GM19468 (cell line): ENCODE results near the gene CBX8.
"Not testable (repeated sequence)": the region's sequence is repeated elsewhere in the genome, so short reads cannot be mapped to it uniquely, and the experiment has no call there.

Source experiments
- ATAC-seq: cut with Tn5 transposase; IDR thresholded peaks from one replicate; pipeline ENCODE4 v1.9.1; 2021; ENCODE audit warnings: mild to moderate bottlenecking, moderate library complexity, moderate number of reproducible peaks; ENCODE audit not compliant: unreplicated experiment; ENCODE audit errors: extremely low read depth

Gene CBX8

DNA sequence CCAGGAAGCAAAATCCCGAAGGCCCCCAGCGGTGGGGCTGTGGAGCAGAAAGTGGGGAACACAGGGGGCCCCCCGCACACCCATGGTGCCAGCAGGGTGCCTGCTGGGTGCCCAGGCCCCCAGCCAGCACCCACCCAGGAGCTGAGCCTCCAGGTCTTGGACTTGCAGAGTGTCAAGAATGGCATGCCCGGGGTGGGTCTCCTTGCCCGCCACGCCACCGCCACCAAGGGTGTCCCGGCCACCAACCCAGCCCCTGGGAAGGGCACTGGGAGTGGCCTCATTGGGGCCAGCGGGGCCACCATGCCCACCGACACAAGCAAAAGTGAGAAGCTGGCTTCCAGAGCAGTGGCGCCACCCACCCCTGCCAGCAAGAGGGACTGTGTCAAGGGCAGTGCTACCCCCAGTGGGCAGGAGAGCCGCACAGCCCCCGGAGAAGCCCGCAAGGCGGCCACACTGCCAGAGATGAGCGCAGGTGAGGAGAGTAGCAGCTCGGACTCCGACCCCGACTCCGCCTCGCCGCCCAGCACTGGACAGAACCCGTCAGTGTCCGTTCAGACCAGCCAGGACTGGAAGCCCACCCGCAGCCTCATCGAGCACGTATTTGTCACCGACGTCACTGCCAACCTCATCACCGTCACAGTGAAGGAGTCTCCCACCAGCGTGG lies 12.4 kb downstream of the CBX8 start:
- ATAC-seq = no peak

DNA sequence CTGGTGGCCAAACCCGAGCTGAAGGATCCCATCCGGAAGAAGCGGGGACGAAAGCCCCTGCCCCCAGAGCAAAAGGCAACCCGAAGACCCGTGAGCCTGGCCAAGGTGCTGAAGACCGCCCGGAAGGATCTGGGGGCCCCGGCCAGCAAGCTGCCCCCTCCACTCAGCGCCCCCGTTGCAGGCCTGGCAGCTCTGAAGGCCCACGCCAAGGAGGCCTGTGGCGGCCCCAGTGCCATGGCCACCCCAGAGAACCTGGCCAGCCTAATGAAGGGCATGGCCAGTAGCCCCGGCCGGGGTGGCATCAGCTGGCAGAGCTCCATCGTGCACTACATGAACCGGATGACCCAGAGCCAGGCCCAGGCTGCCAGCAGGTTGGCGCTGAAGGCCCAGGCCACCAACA lies 13.0 kb downstream of the CBX8 start:
- no peak for ATAC-seq

DNA sequence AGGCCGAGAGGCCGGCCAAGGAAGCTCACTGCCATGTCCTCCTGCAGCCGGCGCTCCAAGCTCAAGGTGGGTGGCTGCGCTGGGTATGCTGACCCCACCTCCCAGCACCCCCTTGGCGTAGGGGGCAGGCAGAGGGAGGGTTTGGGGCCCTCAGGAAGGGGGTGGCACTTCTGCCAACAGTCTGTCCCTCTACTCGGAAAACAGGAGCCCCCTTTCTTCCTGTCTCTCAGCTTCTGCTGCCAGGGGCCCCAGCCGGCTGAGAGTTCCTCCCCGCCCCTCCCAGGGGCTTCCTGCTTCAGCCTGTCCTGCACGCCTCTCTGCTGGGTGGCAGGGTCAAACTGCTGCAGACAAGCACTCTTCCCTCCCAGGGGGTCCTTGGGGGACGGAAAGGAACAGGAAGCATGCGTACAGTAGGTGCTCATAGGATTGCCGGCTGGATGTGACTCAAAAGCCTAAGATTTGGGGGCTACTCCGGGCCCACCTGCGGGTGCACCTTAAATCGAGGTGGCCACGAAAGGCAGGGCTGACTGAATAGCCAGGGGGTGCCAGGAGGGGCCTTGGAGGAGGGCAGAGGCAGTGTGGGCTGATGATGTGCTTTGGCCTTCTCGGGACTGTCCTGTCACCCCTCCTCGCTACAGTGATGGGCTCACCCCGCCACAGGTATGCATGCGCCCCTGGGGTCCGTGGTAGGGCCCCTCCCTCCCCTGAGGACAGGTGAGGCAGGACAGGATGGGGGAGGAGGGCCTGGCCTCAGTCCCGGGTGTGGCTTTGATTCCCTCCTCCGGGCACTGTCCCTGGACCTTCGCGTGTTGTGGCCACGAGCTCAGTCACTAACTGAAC lies 14.9 kb downstream of the CBX8 start:
- no peak for ATAC-seq

DNA sequence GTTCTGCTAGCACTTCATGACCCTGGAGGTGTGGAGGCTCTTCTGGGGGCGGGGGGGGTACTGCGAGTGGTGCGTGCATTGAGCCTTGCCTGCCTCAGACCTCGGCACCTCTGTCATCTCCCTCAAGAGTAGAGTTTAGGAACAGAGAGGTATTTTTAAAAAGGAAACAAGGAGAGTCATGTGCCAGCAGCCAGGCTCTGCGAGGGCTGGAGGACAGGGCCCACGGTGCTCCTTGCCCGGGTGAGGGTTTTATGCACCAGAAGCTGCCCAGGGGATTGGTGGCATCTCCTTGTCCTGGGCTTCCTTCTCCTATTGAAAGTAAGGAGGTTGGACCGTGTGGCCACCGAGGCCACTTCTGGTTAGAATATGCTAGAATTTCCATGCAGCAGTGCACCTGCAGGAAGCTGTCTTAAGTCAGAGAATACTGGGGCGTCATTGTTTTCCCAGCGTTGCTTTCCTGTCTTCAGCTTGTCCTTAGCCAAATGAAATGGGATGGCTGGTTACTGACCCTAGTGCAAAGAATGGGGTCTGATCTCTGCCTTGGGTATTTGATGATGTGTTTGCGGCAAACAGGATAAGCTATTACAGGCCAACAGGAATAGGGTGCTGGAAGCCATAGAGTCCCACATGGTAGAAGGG lies 15.7 kb downstream of the CBX8 start:
- no peak for ATAC-seq

DNA sequence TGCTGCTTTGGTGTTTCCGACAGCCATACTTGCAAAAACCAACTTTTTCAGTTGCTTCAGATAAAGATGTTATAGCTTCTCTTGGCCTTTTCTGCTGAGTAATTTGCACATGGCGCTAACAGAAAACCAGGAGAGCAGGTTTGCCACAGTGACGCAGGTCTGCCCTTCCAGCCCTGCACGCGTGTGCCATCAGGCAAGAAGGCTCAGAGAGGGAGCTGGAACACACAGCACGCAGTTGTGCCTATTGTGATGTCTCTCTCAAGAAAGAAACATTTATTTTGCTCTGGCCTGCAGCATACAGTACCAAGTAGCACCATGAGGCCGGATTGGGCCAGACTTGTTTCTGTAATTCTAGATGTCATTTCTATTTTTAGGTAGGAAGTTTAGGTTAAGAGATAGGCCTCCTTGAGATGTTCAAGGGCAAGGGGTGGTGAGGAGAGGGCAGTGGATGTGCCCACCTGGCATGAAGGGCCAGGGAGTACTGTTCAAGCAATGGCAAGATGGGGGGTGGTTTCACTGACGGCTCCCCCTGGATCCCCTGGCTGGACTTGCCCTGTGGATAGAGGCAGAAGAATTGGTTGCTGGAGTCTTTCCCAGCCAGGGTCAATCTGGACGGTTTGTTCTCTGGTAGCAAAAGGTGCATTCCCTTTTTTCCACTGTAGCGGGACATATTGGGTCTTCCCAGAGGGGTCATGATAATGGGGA lies 17.1 kb downstream of the CBX8 start:
- no peak for ATAC-seq

DNA sequence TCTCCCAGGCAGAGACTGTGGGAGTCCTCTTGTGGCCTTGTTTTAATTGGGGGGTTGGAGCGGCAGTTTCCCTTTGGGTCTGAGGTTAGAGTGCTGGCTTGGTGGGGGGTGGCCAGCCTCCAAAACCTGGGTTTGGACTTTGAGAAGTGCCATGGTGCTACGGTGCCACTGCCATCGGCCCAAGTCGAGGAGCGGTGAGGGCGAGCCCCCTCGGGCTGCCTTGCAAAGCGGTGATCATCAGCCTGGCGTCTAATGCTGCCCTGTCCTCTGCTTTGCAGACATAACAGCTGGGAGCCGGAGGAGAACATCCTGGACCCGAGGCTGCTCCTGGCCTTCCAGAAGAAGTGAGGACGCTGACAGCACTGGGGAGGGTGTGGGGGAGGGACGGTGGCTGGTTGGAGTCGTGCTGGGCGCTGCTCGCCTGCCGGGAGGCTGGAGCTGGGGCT lies 17.8 kb downstream of the CBX8 start:
- ATAC-seq = no peak

DNA sequence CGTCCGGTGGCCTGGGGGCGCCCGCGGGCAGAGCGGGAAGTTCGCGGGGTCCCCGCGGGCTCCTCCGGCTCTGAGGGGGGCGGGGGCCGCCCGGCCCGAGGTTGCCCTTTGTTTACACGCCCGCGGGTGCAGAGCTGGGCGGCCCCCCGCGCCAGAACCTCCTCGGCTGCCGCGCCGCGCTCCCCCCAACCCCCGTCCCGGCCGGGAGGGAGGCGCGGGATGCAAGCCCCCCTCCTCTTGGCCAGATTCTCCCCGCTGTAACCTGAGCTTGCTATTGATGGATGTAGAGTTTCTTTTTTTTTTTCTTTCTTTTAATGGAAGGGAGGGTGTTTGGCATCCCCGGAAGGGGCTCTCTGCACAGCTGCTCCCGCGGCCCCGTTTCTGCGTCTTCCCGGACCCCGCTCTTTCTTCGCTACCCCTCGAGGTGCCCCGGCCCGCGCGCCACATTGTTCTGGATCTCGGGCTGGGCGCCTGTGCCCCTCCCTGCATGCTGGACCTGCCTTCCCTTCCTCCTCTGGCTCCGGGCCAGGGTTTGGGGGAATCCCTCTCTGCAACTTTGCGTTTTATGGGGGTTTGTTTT lies 18.3 kb downstream of the CBX8 start:
- ATAC-seq = no peak

DNA sequence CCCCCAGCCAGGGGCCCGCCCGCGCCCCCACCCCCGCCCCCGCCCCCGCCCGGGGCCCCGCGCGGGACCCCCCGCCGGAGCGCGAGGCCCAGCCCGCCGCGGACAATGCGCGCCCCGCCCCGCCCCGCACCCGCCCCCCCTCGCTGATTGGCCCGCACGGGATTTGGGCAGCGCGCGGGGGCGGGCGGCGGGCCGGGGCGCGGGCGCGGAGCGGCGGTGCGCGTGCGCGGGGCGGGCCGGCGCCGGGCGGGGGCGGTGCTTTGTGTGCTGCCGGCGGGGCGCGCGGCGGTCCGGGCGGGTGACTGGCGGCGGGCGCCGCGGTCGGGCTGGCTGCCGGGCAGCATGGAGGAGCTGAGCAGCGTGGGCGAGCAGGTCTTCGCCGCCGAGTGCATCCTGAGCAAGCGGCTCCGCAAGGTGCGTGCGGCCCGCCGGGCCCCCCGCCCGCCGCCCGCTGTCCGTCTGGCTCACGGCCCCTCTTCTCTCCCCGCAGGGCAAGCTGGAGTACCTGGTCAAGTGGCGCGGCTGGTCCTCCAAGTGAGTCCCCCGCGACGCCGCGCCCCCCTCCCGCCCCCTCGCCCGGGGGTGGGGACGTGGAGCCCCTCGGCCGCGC lies 18.9 kb downstream of the CBX8 start, which contains the start of gene CBX2:
CBX2 (plus strand) TSS at position 255 of the 610 bp plus-strand sequence; CDS start at position 343, 88 bp downstream.
- peak; percentile 41 for ATAC-seq

DNA sequence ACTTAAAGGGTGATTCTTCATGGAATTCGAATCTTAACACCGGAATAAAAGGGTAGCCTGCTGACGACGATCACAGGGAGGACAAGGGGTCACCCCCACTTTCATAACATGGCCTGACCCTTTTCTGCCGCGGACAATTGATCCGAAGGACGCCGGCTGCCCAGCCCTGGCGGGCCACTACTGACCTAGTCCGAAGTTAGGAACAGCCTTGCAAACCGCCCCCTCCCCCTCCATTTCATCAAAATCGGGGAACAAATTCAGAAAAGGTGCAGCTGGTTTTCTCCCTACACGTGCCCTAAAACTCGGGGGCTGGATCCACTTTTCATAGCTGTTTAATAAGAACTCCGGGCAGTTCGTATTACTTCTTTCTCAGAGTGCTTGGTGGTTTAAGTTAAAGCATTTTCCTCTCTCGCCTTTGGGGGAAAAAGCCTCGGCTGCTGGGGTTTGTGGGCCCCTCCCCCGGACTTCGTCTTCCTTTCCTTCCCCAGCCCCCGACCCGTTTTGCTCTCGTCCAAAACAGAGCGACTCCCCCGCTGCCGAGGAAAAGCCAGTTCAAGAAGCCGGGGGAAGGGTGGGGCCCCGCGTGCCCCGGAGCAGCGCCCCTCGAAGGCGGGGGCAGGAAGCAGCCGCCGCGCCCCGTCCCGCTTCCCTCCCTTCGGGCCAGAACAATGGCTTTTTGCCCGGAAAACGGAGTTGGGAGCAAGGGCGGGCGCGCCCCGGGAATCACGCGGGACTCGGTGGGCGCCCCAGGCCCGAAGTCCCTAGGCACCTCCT lies 19.6 kb downstream of the CBX8 start:
- ATAC-seq = no peak

DNA sequence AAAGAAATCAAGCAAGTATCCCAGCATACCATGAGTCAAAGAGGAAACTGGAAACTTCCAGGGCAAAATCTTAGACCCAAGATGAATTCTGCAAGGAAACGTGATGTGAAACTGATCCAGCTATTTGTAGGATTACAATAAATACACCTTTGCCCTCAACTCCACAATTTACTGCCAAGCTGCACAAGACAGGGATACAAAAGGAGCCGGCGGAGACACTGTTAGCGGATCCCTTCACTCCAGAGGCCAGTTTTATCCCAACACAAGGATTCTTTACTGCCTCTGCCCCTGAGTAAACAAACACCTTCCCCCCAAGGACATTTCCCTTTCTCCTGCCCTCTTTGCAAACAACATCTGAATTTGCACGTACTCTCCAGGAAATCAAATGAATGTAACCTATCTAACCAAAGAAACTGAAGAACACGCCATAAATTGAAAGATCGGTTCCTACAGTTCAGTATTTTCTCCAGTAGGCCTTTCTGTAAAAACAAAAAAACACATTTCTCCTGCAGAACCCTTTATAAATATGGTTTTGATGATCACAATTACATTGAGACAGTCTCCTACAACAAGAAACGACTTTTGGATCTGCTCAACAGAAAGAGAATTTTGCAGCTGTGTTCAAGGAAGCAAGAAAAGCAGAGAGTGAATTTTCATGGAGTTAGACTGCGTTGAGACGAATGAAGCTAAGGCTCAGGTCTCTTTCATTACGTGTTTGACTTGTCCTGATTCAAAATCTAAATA lies 20.3 kb downstream of the CBX8 start:
- ATAC-seq = no peak

DNA sequence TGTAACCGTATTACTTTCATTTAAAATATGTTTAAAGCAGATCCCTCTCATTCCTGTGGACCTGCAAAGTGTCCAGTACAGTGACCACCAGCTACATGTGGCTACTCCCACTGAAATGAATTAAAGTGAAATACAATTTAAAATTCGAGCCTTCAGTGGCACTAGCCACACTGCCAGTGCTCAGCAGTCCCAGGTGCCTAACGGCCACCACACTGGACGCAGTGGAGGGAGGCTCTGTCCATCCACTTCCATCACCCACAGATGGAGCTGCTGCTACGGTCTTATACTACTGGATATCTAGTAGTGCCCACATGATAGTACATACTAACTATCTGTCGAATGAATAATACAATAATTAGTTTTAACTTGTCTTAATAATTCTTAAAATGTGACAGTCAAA lies 21.2 kb downstream of the CBX8 start:
- no peak for ATAC-seq

DNA sequence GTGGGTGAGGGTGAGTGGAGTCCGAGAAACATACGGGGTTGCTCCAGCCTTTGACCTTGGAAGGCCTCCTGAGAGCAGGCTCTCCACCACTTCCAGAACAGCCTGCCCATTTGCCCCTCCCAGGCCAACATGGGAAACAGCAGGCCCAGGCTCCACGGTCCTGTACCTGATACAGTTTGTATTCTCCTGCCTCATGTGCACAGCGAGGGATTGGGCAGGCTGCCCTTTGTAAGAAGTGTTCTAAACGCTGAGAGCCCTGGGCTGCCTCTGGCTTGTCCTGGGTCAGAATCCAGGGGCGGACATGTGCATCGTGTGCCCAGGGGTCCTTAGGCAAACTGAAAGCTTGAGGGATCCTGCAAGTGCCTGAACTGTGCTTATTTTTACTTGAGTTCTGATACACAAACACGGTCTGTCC lies 22.3 kb downstream of the CBX8 start:
- no peak for ATAC-seq

DNA sequence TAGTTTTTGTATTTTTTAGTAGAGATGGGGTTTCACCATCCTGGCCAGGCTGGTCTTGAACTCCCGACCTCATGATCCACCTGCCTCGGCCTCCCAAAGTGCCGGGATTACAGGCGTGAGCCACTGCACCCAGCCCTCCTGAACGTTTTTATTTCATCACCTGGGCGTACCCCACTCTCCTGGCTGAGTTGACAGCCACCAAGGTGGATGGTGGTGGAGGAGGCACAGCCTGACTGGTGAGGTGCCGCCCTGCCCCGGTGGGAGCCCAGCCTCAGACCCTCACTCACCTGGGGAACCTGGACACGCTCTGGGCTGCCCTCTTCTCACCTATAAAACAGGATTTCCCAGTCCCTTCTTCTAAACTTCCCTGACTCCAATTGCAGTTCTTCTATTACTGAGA lies 24.2 kb downstream of the CBX8 start:
- not testable (repeated sequence) for ATAC-seq

DNA sequence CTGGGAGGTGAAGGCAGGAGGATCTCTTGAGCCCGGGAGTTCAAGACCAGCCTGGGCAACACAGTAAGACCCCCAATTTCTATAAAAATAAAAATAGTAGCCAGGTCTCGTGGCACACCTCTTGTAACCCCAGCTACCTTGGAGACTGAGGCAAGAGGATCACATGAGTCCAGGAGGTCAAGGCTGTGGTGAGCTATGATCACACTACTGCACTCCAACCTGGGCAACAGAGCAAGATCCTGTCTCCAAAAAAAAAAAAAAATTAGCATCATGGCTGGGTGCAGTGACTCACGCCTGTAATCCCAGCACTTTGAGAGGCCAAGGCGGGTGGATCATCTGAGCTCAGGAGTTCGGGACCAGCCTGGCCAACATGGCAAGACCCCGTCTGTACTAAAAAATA lies 25.6 kb downstream of the CBX8 start:
- no peak for ATAC-seq

DNA sequence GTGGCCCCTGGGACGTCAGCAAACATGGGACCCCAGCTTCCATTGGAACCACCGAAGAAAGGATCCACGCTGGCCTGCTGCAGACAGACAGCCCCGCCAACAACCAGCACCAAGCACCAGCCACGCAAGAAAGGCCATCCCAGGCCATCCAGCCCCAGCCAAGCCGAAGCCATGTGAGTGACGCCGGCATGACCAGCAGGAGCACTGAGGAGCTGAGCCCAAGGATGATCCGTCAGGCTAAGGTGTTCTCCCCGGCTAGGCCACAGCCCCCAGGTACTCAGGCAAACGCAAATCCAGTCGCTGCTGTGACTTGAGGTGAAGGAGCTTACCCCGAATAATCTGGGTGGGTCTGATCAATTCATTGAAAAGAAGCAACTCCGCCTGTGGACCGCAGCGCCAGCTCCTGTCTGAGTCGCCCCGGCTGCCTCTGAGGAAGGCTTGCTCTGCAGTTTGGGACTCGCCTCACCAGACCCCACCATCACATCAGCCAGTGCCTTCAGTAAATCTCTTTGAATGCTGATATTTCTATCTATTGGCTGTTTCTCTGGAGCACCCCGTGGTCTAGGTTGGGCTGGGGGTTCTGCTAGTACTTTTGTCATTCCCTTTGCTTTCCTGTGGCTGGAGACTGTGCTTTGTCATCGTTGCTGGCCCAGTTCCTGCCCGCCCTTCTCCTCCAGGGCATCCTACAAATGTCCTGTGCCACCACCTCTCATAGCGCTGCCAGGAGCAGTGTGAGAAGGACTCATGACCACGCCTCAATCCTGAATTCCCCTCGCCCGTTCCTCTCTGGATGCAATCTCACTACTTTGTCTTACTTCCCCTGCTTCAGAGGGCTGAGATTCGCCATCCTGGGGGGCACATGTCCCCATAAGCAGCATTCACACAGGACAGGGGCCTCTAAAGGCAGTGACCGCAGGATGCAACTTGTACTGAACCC lies 27.0 kb downstream of the CBX8 start:
- no peak for ATAC-seq

DNA sequence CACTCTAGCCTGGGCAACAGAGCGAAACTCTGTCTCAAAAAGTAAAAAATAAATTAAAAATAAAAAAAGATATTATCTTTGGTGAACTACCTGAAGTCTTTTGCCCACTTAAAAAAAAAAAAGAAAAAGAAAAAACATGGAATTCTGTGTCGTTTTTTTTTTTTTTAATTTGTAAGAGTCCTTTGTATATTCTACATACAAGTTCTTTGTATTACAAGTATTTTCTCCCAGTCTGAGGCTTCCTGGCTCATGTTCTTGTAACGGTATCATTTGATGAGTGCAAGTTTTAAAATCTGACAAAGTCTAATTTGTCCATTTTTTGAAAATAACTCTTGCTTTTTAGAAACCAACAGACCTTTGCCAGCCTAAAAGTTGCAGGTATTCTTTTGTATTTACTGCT lies 31.2 kb downstream of the CBX8 start:
- ATAC-seq = no peak

DNA sequence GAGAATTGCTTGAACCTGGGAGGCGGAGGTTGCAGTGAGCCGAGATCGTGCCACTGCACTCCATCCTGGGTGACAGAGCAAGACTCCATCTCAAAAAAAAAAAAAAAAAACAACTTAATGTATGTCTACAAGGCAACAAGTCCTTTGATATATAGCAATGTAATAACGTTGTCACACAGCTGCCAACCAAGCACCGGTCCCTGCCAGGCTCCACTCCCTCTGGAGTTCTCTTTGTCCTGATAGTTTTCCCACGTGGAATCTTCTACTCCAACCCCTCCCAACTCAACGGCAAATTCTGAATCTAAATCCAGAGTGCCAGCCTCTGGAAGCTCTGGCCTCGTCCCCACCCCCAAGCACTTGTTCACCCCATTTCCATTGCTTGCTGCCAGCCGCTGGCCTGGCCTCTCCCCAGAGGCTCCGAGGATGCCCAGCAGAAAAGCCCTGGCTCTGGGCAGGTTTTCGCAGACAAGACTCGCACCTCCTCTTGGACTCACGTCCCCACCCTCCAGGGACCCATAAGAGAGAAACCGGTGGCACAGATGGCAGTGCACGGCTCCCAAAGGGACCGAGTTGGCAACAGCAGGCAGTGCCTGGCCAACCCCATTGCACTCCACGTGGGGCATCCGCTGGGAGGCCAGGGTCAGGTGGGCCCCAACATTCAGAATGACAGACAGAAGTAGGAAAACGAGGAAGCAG lies 34.8 kb downstream of the CBX8 start:
- no peak for ATAC-seq
